Measurements from ENCODE around the gene CPA1. TPM values are rescaled to one million over a fixed set of nuclear protein-coding genes. Genes with fewer than 3 reads are reported as not detected.

Gene CPA1
- total and polyA plus RNA-seq, 2 of the 4 experiments (the other 2 are of a cell fraction) = not detected

DNA sequence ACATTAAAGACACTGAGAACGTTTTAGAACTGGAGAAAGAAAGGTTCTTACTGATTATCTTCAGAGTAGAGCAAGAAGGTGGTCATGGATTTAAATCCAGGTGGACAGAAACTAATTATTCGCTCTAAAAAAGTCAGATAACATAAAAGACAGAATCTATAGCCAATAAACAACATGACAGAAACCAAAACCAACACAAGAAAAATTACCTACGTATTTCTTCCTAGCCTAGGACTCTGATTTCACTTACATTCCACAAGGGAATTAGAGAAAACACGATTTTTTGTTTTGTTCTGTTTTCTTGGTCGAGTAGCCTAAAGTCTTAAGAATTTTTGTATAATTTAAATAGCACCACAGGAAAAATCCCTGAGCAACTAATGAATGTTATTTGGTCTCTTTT lies 15.1 kb downstream of the CPA1 start:
- Histone ChIP-seq H2BK5ac (ENCODE audit: low read depth, low read length, poor library complexity, severe bottlenecking) (no peak overlapping the region), H2AFZ (replicated peaks; ENCODE audit: low read length, poor library complexity) (no peak overlapping the region), H4K20me1 (ENCODE audit: insufficient read depth, low read length) (no peaks in the 10 kb centered on the region), H3K9me1 (ENCODE audit: insufficient read depth, low read length) (peaks cover 3% of the 10 kb centered on the region; the same call in 1 of the 2 replicates), H3K27me3 (ENCODE audit: control insufficient read depth, insufficient read depth, low read length) (no peaks in the 10 kb centered on the region), H3K23ac (ENCODE audit: low read depth, low read length) (no peak overlapping the region), H3K18ac (ENCODE audit: low read depth, low read length) (no peak overlapping the region), H3K36me3 (ENCODE audit: control insufficient read depth, insufficient read depth, low read length) (peaks cover 4% of the 10 kb centered on the region), H4K8ac (ENCODE audit: low read depth in 2 of 2, low read length in 2 of 2) (no peak overlapping the region), H3K4me2 (ENCODE audit: low read depth, low read length) (no peak overlapping the region), H3K79me1 (ENCODE audit: low read depth in 1 of 2, low read length in 2 of 2) (no peaks in the 10 kb centered on the region), H2BK120ac (ENCODE audit: low read depth, low read length) (no peak overlapping the region), H4K5ac (ENCODE audit: low read depth, low read length) (no peak overlapping the region), H3K14ac (replicated peaks; ENCODE audit: low read depth, low read length) (no peak overlapping the region), H3K27ac (ENCODE audit: insufficient read depth, low read length) (no peak overlapping the region), H3K4me3 (ENCODE audit: insufficient read depth, low read depth, low read length) (no peak overlapping the region), H3K56ac (ENCODE audit: extremely low read depth, insufficient read depth, low read length) (no peak overlapping the region), H3K4ac (ENCODE audit: low read depth, low read length) (no peak overlapping the region), H2BK15ac (ENCODE audit: low read depth, low read length) (no peak overlapping the region), H4K91ac (ENCODE audit: insufficient read depth, low read depth, low read length) (no peak overlapping the region), H2AK9ac (replicated peaks; ENCODE audit: low read depth, low read length, poor library complexity) (no peak overlapping the region), H2AK5ac (ENCODE audit: low read depth, low read length) (no peak overlapping the region), H2BK20ac (ENCODE audit: low read depth, low read length) (no peak overlapping the region), H3K9ac (ENCODE audit: low read depth, low read length) (no peak overlapping the region), H3K9me3 (ENCODE audit: control insufficient read depth, insufficient read depth, low read length) (no peaks in the 10 kb centered on the region), H3K4me1 (ENCODE audit: control insufficient read depth, insufficient read depth, low read length) (peaks cover 12% of the 10 kb centered on the region)
- DNase-seq = no peak
- TF ChIP-seq NFE2L2 (IDR thresholded peaks at IDR 0.05; ENCODE audit: low read depth, low read length) = no peak
- TF ChIP-seq MXI1 (IDR thresholded peaks at IDR 0.05; ENCODE audit: borderline replicate concordance, low read depth, low read length) = no peak
- TF ChIP-seq, protein P1, sequence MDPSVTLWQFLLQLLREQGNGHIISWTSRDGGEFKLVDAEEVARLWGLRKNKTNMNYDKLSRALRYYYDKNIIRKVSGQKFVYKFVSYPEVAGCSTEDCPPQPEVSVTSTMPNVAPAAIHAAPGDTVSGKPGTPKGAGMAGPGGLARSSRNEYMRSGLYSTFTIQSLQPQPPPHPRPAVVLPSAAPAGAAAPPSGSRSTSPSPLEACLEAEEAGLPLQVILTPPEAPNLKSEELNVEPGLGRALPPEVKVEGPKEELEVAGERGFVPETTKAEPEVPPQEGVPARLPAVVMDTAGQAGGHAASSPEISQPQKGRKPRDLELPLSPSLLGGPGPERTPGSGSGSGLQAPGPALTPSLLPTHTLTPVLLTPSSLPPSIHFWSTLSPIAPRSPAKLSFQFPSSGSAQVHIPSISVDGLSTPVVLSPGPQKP (IDR thresholded peaks at IDR 0.05; ENCODE audit: borderline replicate concordance, low read depth, low read length) = no peak
- no peak for TF ChIP-seq FOS (IDR thresholded peaks at IDR 0.05; ENCODE audit: low read depth, low read length)
- in situ Hi-C loops (cut with MboI; ENCODE audit: low sequenced_read_pairs) = no loop called here
- intact Hi-C loops (cut with micrococcal nuclease) = loop anchor here (10.0 kb wide), 1 partner anchor 321 kb away; the partner anchor contains the start of gene KLHDC10
- dilution Hi-C loops (cut with HindIII; ENCODE audit: low sequenced_read_pairs, unreplicated experiment) = no loop called here
- ChIA-PET POLR2A (ENCODE audit: unreplicated experiment) (no interaction called here), CTCF (interaction anchor here (0.5 kb wide), 1 partner anchor 1117 kb away, joined by 4 read pairs; no protein-coding TSS in a partner anchor)
- ATAC-seq (ENCODE audit: low read depth) = no peak
- WGBS, 2 experiments (ENCODE audit: extremely low coverage in 2 of 2, insufficient read length in 1 of 2) = no CpG with 5 or more reads among the region's 5 CpGs
- BruUV-seq (replicated peaks) = no TSS peak

All from IMR-90 (cell line).